HG02943 (cell line): ENCODE results near the gene NR5A1.

Experiments
- ATAC-seq: cut with Tn5 transposase; IDR thresholded peaks from one replicate; pipeline ENCODE4 v1.9.1; 2021; ENCODE audit warnings: mild to moderate bottlenecking, low read depth, moderate library complexity; ENCODE audit not compliant: unreplicated experiment

Gene NR5A1

GRCh38 chr9:124500028-124500795 lies 7.0 kb downstream of the NR5A1 start:
- ATAC-seq: no peak

- ATAC-seq: no peak
Observed at GRCh38 chr9:124499216-124499615, 8.0 kb downstream of the NR5A1 start.

- no peak for ATAC-seq
Observed at GRCh38 chr9:124498499-124499146, 8.6 kb downstream of the NR5A1 start.

- no peak for ATAC-seq
Observed at GRCh38 chr9:124498040-124498439, 9.2 kb downstream of the NR5A1 start.

GRCh38 chr9:124497441-124497840 lies 9.8 kb downstream of the NR5A1 start:
- ATAC-seq: no peak

DNA sequence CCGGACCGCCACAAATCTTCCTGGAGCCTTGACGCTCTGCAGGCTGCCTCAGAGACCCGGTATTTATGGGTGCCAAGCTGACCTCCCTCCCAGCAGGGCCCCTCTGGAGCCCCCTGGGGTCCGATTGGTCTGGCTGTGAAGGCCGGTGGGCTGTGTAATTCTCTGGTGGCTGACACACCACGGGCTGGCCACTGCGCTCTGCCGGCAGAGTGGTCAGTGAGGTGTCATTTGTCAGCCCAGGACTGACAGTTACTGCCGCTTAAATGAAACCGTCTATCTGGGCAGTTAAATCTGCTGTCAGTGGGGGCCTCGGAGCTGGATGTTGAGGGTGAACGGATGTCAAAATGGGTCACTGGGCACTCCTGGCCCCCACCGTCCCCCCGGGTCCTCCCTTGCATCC lies 10.7 kb downstream of the NR5A1 start:
- ATAC-seq: no peak

DNA sequence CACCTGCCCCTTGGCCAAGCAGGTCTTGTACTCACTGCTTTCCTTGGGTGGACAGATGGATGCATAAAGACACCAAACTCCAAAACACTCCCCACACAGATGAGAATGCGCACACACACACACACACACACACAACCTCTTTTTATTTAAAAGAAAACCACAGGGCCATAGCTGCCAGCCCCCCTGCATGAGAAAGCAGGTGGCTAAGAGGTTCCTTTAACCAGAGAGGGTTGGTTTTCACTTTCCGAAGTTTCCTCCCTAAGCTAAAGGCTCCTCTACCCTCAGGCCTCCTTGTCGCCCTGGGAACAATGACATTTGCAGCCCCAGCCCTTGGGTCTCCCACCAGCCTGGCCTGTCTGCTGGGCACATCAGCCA lies 11.1 kb downstream of the NR5A1 start:
- no peak for ATAC-seq

GRCh38 chr9:124495126-124496074 lies 11.8 kb downstream of the NR5A1 start:
- ATAC-seq: no peak

DNA sequence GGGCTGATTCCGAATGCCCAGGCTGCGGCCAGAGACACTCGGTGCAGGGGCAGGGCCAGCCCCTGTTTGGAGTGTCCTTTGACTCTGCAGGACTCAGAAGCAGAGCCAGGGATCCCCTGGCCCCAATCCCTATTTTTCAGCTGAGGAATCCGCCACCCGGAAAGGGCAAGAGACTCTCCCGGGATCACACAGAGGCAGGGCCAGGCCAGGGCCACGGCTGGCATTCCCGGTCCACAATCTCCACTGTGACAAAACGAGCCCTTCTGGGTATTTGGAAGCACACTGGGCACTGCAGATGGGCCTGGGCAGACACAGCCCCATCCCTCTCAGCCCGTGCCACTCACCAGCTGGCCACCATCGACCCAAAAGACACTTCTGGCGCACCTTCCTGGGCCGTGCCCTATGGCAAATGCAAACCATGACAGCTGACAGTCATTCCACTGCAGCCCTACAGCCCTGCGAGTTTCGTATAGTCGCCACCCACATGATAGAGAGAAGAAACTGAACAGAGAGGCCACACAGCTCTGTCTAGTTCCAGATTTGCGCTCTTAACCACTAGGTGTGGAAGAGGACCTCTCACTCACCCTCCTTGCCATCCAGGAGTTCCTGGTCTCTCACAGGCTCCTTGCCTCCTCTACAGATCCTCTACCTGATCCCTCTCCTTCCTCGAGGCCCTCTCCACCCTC lies 13.3 kb downstream of the NR5A1 start:
- ATAC-seq: no peak

- no peak for ATAC-seq
Observed at GRCh38 chr9:124493218-124493617, 14.0 kb downstream of the NR5A1 start.

DNA sequence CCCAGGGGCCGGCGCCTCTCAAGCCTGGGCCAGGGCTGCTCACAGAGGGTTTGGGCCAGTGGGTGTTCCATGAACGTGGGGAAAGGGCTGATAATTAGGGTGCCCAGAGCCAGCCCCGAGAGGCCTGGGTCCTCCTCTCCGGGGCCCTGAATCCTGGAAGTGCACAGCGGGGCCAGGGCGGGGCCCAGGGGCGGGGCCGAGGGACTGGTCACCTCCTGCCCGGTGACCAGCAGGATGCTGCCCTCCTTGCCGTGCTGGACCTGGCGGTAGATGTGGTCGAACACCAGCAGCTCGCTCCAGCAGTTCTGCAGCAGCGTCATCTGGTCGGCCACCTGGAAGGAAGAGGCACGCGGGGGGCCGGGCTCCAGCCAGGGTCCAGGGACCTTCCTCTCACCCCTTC lies 14.4 kb downstream of the NR5A1 start:
- ATAC-seq: no peak

GRCh38 chr9:124491049-124491975 lies 15.9 kb downstream of the NR5A1 start:
- no peak for ATAC-seq

GRCh38 chr9:124490004-124490403 lies 17.2 kb downstream of the NR5A1 start:
- no peak for ATAC-seq

GRCh38 chr9:124489222-124489621 lies 18.0 kb downstream of the NR5A1 start:
- no peak for ATAC-seq

- no peak for ATAC-seq
Observed at GRCh38 chr9:124488641-124489210, 18.5 kb downstream of the NR5A1 start.

DNA sequence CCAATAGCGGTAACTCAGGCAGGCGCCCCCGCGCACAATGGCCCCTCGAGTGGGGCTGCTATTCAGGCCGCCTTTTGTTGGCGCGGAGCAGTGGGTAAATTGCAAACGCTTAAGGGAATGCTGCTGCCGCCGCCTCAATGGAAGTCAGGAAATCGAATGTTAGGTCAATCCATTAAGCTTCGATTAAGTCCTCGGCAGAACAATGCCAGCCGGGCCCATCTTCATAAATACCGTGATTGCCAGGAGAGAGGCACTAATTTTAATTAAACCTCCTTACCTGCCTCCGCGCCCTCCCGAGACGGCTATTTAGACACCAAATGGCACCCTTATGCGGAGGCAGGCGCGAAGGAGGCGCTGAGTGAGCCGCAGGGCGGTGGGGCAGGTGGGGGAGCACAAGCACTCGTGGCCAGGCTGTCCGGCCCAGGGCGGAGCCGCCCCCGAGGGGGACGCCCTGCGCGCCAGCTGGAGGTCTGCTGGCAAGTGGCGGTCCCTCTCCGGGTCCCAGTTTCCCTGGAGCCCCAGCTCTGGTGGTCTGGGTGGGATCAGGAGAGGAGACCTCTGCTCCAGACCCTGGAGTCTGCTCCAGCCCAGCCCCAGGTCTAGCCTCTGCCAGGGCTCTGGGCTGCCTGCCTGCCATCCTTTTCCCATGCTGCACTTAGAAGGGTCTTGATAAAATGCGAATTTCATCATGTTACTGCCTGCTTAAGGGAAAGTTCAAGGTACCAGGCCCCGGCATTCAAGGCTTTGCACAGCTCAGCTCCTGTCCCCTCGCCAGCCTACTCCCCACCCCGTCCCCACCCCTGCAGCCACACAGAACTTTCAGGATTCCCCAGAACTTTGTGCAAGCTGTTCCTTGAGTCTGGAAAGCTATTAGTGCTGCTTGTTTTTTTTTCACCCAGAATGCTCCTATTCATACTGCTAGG lies 19.7 kb downstream of the NR5A1 start:
- ATAC-seq: no peak

DNA sequence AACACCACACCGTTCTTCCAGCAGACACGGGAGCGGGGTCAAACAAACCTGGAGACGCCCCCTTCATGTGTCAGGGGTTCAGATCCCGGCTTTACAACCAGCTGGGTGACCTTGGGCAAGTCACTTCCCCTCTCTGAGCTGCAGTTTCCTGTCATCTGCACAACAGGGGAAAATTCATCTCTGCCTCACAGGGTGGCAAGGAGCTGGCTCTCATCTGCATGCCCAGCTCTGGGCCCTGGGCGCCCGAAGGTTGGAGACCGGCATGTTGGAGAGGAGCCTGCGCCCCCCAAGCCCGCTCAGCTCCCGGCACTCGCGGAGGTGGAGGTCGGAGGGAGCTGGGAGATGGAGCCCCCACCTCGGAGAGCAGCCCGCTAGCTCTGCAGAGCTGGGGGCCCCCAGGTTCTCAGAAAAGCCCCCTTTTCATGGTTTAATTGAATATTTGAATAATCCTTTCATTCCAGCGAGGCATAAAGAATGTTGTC lies 20.4 kb downstream of the NR5A1 start:
- ATAC-seq: no peak

DNA sequence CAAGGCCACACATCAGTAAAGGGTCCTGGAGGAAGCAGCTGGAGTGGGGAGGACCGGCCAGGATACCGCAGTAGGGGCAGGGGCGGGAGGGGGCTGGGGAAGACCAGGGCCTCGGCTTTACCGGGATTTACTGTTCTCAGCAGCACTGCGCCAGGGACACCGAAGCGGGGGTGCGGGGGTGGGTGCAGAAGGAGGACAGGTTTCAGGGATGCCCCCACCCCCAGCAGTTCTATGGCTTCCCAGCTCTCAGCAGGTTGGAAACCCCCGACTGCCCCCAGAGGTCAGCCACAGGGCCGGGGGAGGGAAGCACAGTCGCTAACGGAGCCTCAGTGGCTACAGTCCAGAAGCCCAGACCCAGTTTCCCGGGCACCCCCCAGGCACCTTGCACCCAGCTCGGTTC lies 21.3 kb downstream of the NR5A1 start:
- no peak for ATAC-seq
